ENCODE measurements around the gene TRMT44. TPM values are rescaled to one million over a fixed set of nuclear protein-coding genes. Genes with fewer than 3 reads are reported as not detected.

TRMT44 gene
- total and polyA plus RNA-seq, 12 donors, result 6.0 to 26.2 (median 12.5) TPM

DNA sequence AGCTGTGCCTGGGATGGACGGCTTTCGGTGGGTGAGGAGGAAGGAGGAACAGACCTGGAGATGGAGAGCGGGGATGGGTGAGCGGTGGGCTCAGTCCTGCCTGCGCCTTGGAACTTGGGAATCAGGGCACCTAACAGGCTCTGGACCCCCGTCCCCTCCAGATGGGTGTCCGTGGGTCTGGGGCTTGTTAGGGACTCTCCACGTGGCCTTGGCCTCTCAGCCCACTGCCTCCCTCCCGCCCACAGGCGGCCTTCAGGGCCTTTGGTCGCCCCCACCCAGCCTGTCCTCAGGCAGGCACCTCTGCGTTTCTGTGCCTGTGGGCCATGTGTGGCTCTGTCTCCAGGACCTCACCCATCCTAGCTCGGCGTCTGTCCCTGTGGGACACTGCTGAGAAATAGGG lies 29.0 kb downstream of the TRMT44 start:
- DNase-seq, result no peak
- H3K27me3 ChIP-seq, result no peaks in the 10 kb centered on the region
- WGBS, 4 donors, result 83 to 90% (median 86%) methylated on average over 7 to 14 of the region's 14 CpGs
- no peaks in the 10 kb centered on the region for H3K9me3 ChIP-seq (replicated peaks in 1 of 3)
- TF ChIP-seq, protein P1, sequence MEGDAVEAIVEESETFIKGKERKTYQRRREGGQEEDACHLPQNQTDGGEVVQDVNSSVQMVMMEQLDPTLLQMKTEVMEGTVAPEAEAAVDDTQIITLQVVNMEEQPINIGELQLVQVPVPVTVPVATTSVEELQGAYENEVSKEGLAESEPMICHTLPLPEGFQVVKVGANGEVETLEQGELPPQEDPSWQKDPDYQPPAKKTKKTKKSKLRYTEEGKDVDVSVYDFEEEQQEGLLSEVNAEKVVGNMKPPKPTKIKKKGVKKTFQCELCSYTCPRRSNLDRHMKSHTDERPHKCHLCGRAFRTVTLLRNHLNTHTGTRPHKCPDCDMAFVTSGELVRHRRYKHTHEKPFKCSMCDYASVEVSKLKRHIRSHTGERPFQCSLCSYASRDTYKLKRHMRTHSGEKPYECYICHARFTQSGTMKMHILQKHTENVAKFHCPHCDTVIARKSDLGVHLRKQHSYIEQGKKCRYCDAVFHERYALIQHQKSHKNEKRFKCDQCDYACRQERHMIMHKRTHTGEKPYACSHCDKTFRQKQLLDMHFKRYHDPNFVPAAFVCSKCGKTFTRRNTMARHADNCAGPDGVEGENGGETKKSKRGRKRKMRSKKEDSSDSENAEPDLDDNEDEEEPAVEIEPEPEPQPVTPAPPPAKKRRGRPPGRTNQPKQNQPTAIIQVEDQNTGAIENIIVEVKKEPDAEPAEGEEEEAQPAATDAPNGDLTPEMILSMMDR (IDR thresholded peaks at IDR 0.05), result no peak
- no peak for TF ChIP-seq POLR2A (IDR thresholded peaks at IDR 0.05)
- no peak overlapping the region for H3K4me3 ChIP-seq
- intact Hi-C loops (cut with DNase I), result loop anchor here (2.0 to 5.0 kb wide), 2 partner anchors 73 to 125 kb away; no protein-coding TSS in a partner anchor
- H3K4me1 ChIP-seq (replicated peaks in 1 of 2), result peaks cover 0 to 5% of the 10 kb centered on the region in 2 donors
- H3K36me3 ChIP-seq (replicated peaks in 1 of 2), result peaks cover 0 to 42% of the 10 kb centered on the region in 2 donors
- H3K27ac ChIP-seq, result no peak overlapping the region

- Histone ChIP-seq H3K4me1 (replicated peaks in 1 of 2) (peaks cover 0 to 5% of the 10 kb centered on the region in 2 donors), H3K9me3 (replicated peaks in 1 of 3) (no peaks in the 10 kb centered on the region), H3K36me3 (replicated peaks in 1 of 2) (peaks cover 0 to 33% of the 10 kb centered on the region in 2 donors), H3K4me3 (no peak overlapping the region), H3K27me3 (no peaks in the 10 kb centered on the region), H3K27ac (no peak overlapping the region)
- WGBS, 4 donors, result 92 to 95% (median 93%) methylated on average over 14 of the region's 14 CpGs
- TF ChIP-seq, protein P1 (IDR thresholded peaks at IDR 0.05), result no peak
- TF ChIP-seq POLR2A (IDR thresholded peaks at IDR 0.05), result no peak
- DNase-seq, result no peak
- intact Hi-C loops (cut with DNase I), result loop anchor here (2.0 to 5.0 kb wide), 2 partner anchors 72 to 122 kb away; partner anchors contain the start of gene CPZ (in 1 of the 2)
Observed at GRCh38 chr4:8470451-8471024, 30.0 kb downstream of the TRMT44 start.

DNA sequence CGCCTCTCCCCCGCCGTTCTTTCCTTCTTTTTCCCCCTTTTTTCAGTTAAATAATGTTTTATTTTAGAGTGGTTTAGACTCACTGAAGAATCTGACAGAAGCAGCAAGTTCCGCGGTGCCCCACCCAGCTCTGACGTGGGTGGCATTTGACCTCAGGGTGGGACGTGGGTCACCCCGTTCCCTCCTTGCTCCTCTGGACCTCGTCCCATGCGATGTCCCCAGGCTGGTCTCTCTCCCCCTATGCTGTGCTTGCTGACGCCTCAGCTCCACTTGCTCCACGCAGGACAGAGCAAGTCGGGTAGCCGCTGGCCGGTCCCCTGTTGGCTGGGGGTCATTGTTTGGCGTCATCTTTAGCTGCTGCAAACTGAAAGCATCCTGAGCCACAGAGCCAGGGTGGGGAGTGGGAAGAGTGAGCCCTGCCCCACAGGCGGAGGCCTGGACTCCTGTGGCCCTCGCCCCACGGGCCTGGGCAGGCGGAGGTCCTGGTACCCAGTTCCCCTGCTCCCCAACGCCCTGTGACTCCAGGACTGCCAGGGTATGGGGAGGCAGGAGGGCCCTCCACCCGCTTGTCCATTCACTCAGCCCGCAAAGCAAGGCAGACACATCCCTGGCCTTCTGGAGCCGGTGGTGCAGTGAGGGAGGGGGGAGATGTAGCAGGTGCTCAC lies 30.8 kb downstream of the TRMT44 start:
- Histone ChIP-seq H3K4me3 (no peak overlapping the region), H3K36me3 (replicated peaks in 1 of 2) (peaks cover 0 to 32% of the 10 kb centered on the region in 2 donors)

GRCh38 chr4:8472158-8472688 lies 31.6 kb downstream of the TRMT44 start:
- WGBS, 4 donors, result 82 to 89% (median 84%) methylated on average over 7 to 8 of the region's 8 CpGs
- DNase-seq, result no peak
- H3K4me3 ChIP-seq, result no peak overlapping the region
- H3K4me1 ChIP-seq (replicated peaks in 1 of 2), result peaks cover 0 to 5% of the 10 kb centered on the region in 2 donors
- intact Hi-C loops (cut with DNase I), result loop anchor here in 1 of 2 donors (5.0 kb wide), 1 partner anchor 70 kb away; no protein-coding TSS in a partner anchor
- no peaks in the 10 kb centered on the region for H3K27me3 ChIP-seq
- TF ChIP-seq POLR2A (IDR thresholded peaks at IDR 0.05), result no peak
- TF ChIP-seq, protein P1 (IDR thresholded peaks at IDR 0.05), result no peak
- no peaks in the 10 kb centered on the region for H3K9me3 ChIP-seq (replicated peaks in 1 of 3)
- peak overlapping the region in 2 of 5 donors; percentile 44 to 80 for H3K27ac ChIP-seq
- peaks cover 0 to 29% of the 10 kb centered on the region in 2 donors for H3K36me3 ChIP-seq (replicated peaks in 1 of 2)

More for the DNA sequence above, 30.8 kb downstream of the TRMT44 start:
- 86 to 88% (median 87%) methylated on average over 21 to 24 of the region's 24 CpGs for WGBS, 4 donors
- no peak for DNase-seq
- TF ChIP-seq, protein P1 (IDR thresholded peaks at IDR 0.05), result no peak
- TF ChIP-seq POLR2A (IDR thresholded peaks at IDR 0.05), result no peak
- Histone ChIP-seq H3K9me3 (replicated peaks in 1 of 3) (no peaks in the 10 kb centered on the region), H3K27me3 (no peaks in the 10 kb centered on the region), H3K27ac (no peak overlapping the region), H3K4me1 (replicated peaks in 1 of 2) (peaks cover 0 to 5% of the 10 kb centered on the region in 2 donors)
- intact Hi-C loops (cut with DNase I), result loop anchor here (2.0 to 5.0 kb wide), 2 partner anchors 71 to 121 kb away; partner anchors contain the start of gene CPZ (in 1 of the 2)

All from adrenal gland (tissue), 12 donors.